ENCODE data around the gene SLC5A10. TPM values are rescaled to one million over a fixed set of nuclear protein-coding genes. Genes with fewer than 3 reads are reported as not detected.
"Not testable (repeated sequence)": the region's sequence is repeated elsewhere in the genome, so short reads cannot be mapped to it uniquely, and the experiment has no call there.

SLC5A10 gene
- total RNA-seq, 1 donor from 2014 or later = 0.14 TPM

DNA sequence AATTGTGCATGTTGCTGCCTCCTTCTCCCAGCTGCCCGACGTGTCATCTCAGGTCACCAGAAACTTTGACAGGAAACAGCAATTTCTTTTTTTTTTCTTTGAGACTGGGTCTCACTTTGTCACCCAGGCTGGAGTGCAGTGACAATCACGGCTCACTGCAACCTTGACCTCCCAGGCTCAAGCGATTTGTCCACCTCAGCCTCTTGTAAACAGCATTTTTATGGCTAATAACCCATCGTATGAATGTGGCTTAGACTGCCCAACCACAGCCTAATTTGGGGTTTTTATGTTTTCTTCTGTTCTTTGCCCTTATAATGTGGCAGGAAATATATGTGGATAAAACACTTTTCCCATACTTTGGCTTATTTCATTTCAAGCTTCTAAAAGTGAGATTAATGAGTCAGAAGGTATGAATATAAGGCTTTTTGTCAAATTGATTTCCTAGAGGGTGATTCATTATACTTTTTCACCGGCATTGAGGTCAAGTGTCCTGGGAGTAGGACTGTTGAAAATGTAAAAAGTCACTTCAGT is 31.0 kb upstream of the SLC5A10 start:
- H3K9me3 ChIP-seq (ENCODE audit: insufficient read depth, low read depth, low read length) = no peaks in the 10 kb centered on the region
- H2AFZ ChIP-seq (ENCODE audit: low read depth, low read length) = no peak overlapping the region
- H3K36me3 ChIP-seq (ENCODE audit: insufficient read depth, low read length) = peaks cover 6% of the 10 kb centered on the region
- Mint-ChIP-seq H3K4me1 (ENCODE audit: low read depth, unreplicated experiment) (peaks cover 17% of the 10 kb centered on the region), H3K27me3 (ENCODE audit: low read depth, unreplicated experiment) (no peaks in the 10 kb centered on the region), H3K4me3 (ENCODE audit: unreplicated experiment) (no peak overlapping the region), H3K27ac (ENCODE audit: unreplicated experiment) (no peak overlapping the region), H3K36me3 (ENCODE audit: low read depth, unreplicated experiment) (peaks cover 19% of the 10 kb centered on the region), H3K9me3 (ENCODE audit: unreplicated experiment) (no peaks in the 10 kb centered on the region)
- no peaks in the 10 kb centered on the region for H3K27me3 ChIP-seq (ENCODE audit: insufficient read depth, low read length)
- no peak for TF ChIP-seq EZH2 (IDR thresholded peaks at IDR 0.05; ENCODE audit: insufficient read depth, low read length)
- no peak for TF ChIP-seq CTCF (IDR thresholded peaks at IDR 0.05; ENCODE audit: insufficient read depth, low read depth, low read length)
- H3K9ac ChIP-seq (ENCODE audit: low read length) = peak overlapping the region; percentile 14
- no peak overlapping the region for H3K4me3 ChIP-seq (ENCODE audit: insufficient read depth, low read depth, low read length)
- FAIRE-seq (peak; percentile 75), DNase-seq (ENCODE audit: low read depth) (peak; percentile 56)
- peaks cover 16% of the 10 kb centered on the region for H4K20me1 ChIP-seq (ENCODE audit: insufficient read depth, low read length)
- peaks cover 15% of the 10 kb centered on the region for H3K4me1 ChIP-seq (ENCODE audit: insufficient read depth, low read length)
- peak overlapping the region; percentile 60 for H3K27ac ChIP-seq (ENCODE audit: low read depth, low read length)
- H3K4me2 ChIP-seq (ENCODE audit: low read length) = peak overlapping the region; percentile 53
- peaks cover 10% of the 10 kb centered on the region for H3K79me2 ChIP-seq (ENCODE audit: insufficient read depth, low read length)

- FAIRE-seq = no peak
- H3K36me3 ChIP-seq (ENCODE audit: insufficient read depth, low read length) = peaks cover 3% of the 10 kb centered on the region
- H3K27me3 Mint-ChIP-seq (ENCODE audit: low read depth, unreplicated experiment) = no peaks in the 10 kb centered on the region
- H3K4me2 ChIP-seq (ENCODE audit: low read length) = peak overlapping the region; percentile 53
- no peak overlapping the region for H3K4me3 ChIP-seq (ENCODE audit: insufficient read depth, low read depth, low read length)
- H3K4me1 ChIP-seq (ENCODE audit: insufficient read depth, low read length) = peaks cover 15% of the 10 kb centered on the region
- peak overlapping the region; percentile 60 for H3K27ac ChIP-seq (ENCODE audit: low read depth, low read length)
- peaks cover 17% of the 10 kb centered on the region for H3K4me1 Mint-ChIP-seq (ENCODE audit: low read depth, unreplicated experiment)
- TF ChIP-seq CTCF (IDR thresholded peaks at IDR 0.05; ENCODE audit: insufficient read depth, low read depth, low read length) (no peak), EZH2 (IDR thresholded peaks at IDR 0.05; ENCODE audit: insufficient read depth, low read length) (no peak)
- peaks cover 18% of the 10 kb centered on the region for H3K36me3 Mint-ChIP-seq (ENCODE audit: low read depth, unreplicated experiment)
- H3K79me2 ChIP-seq (ENCODE audit: insufficient read depth, low read length) = peaks cover 10% of the 10 kb centered on the region
- H3K27ac Mint-ChIP-seq (ENCODE audit: unreplicated experiment) = no peak overlapping the region
- no peak for DNase-seq (ENCODE audit: low read depth)
- no peaks in the 10 kb centered on the region for H3K27me3 ChIP-seq (ENCODE audit: insufficient read depth, low read length)
- no peaks in the 10 kb centered on the region for H3K9me3 Mint-ChIP-seq (ENCODE audit: unreplicated experiment)
- no peaks in the 10 kb centered on the region for H3K9me3 ChIP-seq (ENCODE audit: insufficient read depth, low read depth, low read length)
- peak overlapping the region; percentile 14 for H3K9ac ChIP-seq (ENCODE audit: low read length)
- peaks cover 16% of the 10 kb centered on the region for H4K20me1 ChIP-seq (ENCODE audit: insufficient read depth, low read length)
- no peak overlapping the region for H3K4me3 Mint-ChIP-seq (ENCODE audit: unreplicated experiment)
- H2AFZ ChIP-seq (ENCODE audit: low read depth, low read length) = no peak overlapping the region
Observed at GRCh38 chr17:18921485-18921884, 30.5 kb upstream of the SLC5A10 start.

- peaks cover 17% of the 10 kb centered on the region for H3K36me3 Mint-ChIP-seq (ENCODE audit: low read depth, unreplicated experiment)
- no peaks in the 10 kb centered on the region for H3K36me3 ChIP-seq (ENCODE audit: insufficient read depth, low read length)
- H3K4me2 ChIP-seq (ENCODE audit: low read length) = peak overlapping the region; percentile 53
- H3K27ac ChIP-seq (ENCODE audit: low read depth, low read length) = peak overlapping the region; percentile 60
- H3K4me3 Mint-ChIP-seq (ENCODE audit: unreplicated experiment) = no peak overlapping the region
- DNase-seq (ENCODE audit: low read depth) (peak; percentile 73), FAIRE-seq (no peak)
- no peak overlapping the region for H2AFZ ChIP-seq (ENCODE audit: low read depth, low read length)
- H4K20me1 ChIP-seq (ENCODE audit: insufficient read depth, low read length) = peaks cover 16% of the 10 kb centered on the region
- TF ChIP-seq EZH2 (IDR thresholded peaks at IDR 0.05; ENCODE audit: insufficient read depth, low read length) (no peak), CTCF (IDR thresholded peaks at IDR 0.05; ENCODE audit: insufficient read depth, low read depth, low read length) (no peak)
- H3K9ac ChIP-seq (ENCODE audit: low read length) = no peak overlapping the region
- H3K9me3 Mint-ChIP-seq (ENCODE audit: unreplicated experiment) = no peaks in the 10 kb centered on the region
- H3K4me1 Mint-ChIP-seq (ENCODE audit: low read depth, unreplicated experiment) = peaks cover 17% of the 10 kb centered on the region
- no peaks in the 10 kb centered on the region for H3K27me3 Mint-ChIP-seq (ENCODE audit: low read depth, unreplicated experiment)
- no peak overlapping the region for H3K27ac Mint-ChIP-seq (ENCODE audit: unreplicated experiment)
- H3K4me1 ChIP-seq (ENCODE audit: insufficient read depth, low read length) = peaks cover 15% of the 10 kb centered on the region
- H3K79me2 ChIP-seq (ENCODE audit: insufficient read depth, low read length) = peaks cover 10% of the 10 kb centered on the region
- no peak overlapping the region for H3K4me3 ChIP-seq (ENCODE audit: insufficient read depth, low read depth, low read length)
- H3K27me3 ChIP-seq (ENCODE audit: insufficient read depth, low read length) = no peaks in the 10 kb centered on the region
- no peaks in the 10 kb centered on the region for H3K9me3 ChIP-seq (ENCODE audit: insufficient read depth, low read depth, low read length)
Observed at GRCh38 chr17:18921912-18922451, 30.0 kb upstream of the SLC5A10 start.

GRCh38 chr17:18922596-18922995 is 29.4 kb upstream of the SLC5A10 start:
- H3K4me3 ChIP-seq (ENCODE audit: insufficient read depth, low read depth, low read length); H3K36me3 ChIP-seq (ENCODE audit: insufficient read depth, low read length); H3K27me3 ChIP-seq (ENCODE audit: insufficient read depth, low read length); H2AFZ ChIP-seq (ENCODE audit: low read depth, low read length); H3K27ac Mint-ChIP-seq (ENCODE audit: unreplicated experiment); H3K9me3 ChIP-seq (ENCODE audit: insufficient read depth, low read depth, low read length); H3K9ac ChIP-seq (ENCODE audit: low read length); FAIRE-seq; H3K4me3 Mint-ChIP-seq (ENCODE audit: unreplicated experiment); H3K27me3 Mint-ChIP-seq (ENCODE audit: low read depth, unreplicated experiment); DNase-seq (ENCODE audit: low read depth); H3K9me3 Mint-ChIP-seq (ENCODE audit: unreplicated experiment); H3K79me2 ChIP-seq (ENCODE audit: insufficient read depth, low read length); H3K27ac ChIP-seq (ENCODE audit: low read depth, low read length): not testable (repeated sequence)
- H3K4me1 ChIP-seq (ENCODE audit: insufficient read depth, low read length) = peaks cover 15% of the 10 kb centered on the region
- peaks cover 16% of the 10 kb centered on the region for H4K20me1 ChIP-seq (ENCODE audit: insufficient read depth, low read length)
- peaks cover 19% of the 10 kb centered on the region for H3K36me3 Mint-ChIP-seq (ENCODE audit: low read depth, unreplicated experiment)
- H3K4me2 ChIP-seq (ENCODE audit: low read length) = peak overlapping the region; percentile 53
- peaks cover 17% of the 10 kb centered on the region for H3K4me1 Mint-ChIP-seq (ENCODE audit: low read depth, unreplicated experiment)
